HG02870 (cell line): Measurements from ENCODE around the gene SNAPC2.

ENCODE experiments used
- ATAC-seq: cut with Tn5 transposase; IDR thresholded peaks from one replicate; pipeline ENCODE4 v1.9.1; 2021; ENCODE audit warnings: mild to moderate bottlenecking, moderate library complexity; ENCODE audit not compliant: unreplicated experiment

The SNAPC2 gene, protein sequence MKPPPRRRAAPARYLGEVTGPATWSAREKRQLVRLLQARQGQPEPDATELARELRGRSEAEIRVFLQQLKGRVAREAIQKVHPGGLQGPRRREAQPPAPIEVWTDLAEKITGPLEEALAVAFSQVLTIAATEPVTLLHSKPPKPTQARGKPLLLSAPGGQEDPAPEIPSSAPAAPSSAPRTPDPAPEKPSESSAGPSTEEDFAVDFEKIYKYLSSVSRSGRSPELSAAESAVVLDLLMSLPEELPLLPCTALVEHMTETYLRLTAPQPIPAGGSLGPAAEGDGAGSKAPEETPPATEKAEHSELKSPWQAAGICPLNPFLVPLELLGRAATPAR

GRCh38 chr19:7919610-7920518 is at the start of gene SNAPC2:
Gene SNAPC2, plus strand, starts transcription at chr19:7920338. Its CDS starts 29 bp downstream, at chr19:7920367.
- peak; percentile 43 for ATAC-seq

DNA sequence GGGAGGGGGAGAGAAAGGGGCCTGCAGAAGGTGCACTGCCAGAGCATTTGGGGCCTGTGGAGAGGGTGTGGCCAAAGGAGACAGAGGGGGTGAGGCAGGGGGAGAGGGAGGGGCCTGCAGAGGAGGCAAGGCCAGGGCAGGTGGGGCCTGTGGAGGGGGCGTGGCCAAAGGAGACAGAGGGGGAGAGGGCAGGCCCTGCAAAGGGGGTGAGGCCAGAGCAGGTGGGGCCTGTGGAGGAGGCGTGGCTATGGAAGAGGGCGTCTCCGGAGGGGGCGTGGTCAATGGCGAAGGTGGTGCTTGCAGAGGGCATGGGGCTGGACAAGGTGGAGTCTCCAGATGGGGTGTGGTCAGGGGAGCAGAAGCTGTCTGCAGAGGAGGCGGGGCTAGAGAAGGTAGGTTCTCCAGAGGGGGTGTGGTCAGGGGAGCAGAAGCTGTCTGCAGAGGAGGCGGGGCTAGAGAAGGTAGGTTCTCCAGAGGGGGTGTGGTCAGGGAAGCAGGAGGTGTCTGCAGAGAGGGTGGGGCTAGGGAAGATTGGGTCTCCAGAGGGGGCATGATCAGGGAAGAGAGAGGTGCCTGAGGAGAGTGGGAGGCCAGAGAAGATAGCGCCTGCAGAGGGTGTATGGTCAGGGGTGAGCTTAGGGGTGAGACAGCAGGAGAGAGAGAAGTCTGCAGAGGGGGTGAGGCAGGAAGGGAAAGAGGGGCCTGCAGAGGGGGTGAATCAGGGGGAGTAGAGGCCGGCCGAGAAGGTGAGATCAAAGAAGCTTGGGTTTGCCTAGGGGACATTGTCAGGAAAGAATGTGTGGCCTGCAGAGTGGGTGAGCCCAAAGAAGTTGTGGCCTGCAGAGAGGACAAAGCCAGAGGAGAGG is 49.3 kb upstream of the SNAPC2 start:
- no peak for ATAC-seq

DNA sequence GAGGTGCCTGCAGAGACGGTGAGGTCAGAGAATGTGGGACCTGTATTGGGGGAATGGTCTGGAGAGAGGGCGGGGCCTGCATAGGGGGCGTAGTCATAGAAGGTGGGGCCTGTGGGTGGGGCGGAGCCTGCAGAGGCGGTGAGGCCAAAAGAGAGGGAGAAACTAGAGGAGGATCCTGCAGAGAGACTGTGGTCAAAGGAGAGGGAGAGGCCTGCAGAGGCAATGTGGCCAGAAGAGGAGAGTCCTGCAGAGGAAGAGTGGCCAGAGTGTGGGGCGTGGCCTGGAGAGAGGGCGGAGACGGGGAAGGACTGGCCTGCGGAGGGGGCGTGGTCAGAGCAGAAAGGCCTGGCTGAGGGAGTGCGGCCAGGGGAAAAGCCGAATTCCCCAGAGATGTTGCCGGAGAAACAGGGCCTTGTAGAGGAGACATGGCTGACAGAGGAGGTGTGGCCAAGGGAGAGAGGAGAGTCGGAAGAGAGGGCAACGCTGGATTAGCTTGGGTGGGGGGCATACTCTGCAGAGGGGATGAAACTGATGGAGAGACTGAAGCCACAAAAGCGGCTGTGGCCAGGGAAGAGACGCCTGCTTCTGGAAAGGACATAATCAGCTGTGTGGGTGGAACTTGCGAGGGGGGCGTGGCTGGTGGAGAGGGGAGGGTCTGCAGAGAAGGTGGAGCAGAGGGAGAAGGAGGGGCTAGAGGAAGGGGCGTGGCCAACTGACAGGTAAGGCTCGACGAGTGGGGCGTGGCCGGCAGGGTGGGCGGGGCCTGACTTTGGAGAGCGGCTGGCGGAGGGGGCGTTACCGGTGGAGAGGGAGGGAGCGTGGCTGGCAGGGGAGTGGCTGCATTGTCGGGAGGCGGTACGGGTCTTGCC is 48.5 kb upstream of the SNAPC2 start:
- ATAC-seq, result no peak

GRCh38 chr19:7872306-7873204 is 47.6 kb upstream of the SNAPC2 start:
- ATAC-seq, result no peak

GRCh38 chr19:7873304-7874075 is 46.6 kb upstream of the SNAPC2 start:
- ATAC-seq, result no peak

DNA sequence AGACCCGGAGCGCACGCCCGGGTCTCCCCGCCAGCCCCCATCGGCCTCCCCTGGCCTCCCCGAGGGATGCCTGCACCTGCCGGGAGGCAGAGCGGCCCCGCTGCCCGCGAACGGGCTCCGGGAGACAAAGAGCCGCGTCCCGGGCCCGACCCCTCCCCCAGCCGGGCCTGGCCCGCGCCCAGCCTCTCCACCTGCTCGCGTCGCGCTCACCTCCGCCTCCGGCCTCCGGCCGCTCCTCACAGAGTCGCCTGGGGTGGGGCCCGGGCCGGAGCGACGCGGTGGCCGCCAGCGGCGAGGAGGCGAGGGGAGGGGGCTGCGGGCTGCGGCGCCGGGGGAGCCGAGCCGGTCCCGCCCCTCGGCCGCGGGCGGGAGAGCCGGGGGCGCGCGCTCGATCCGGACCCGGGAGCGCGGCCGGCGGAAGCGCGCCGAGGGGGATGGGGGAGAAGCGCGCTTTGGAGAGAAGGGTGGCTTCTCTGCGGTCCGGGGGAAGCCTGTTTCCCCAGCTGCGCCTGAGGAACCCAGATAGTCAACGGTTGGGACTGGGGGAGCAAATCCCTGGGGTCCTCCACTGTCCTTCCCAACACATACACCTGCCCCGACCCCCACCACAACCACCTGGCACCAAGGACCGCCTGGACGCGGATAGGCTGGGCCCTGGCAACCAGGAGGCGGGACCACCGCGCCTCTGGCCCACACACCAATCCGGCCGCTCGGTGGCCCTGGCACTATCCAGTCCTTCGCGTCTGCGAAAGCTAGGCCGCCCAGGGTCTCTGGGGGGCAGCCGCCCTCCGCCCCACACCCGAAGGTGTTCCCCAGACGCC is 45.9 kb upstream of the SNAPC2 start, which contains the start of gene PRR36:
TSS of gene PRR36 (minus strand) at position 315 of the 821 bp plus-strand sequence. CDS start 701 bp downstream, outside the sequence.
- ATAC-seq, result no peak

DNA sequence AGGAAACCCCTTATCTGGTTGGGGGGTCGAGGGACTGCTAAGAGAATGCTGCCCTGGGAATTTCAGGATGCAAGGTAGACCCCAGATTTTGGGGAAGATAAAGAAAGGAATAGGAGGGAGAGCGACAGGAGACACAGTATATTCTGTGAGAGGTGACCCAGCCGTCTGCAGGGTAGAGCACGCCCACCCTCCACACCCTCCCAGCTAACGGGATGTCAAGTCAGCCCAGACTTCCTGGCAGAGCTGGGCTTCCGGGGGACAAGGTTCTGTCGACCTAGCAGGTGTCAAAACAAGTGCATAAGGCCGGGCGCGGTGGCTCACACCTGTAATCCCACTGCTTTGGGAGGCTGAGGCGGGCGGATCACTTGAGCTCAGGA is 45.3 kb upstream of the SNAPC2 start:
- ATAC-seq, result no peak

DNA sequence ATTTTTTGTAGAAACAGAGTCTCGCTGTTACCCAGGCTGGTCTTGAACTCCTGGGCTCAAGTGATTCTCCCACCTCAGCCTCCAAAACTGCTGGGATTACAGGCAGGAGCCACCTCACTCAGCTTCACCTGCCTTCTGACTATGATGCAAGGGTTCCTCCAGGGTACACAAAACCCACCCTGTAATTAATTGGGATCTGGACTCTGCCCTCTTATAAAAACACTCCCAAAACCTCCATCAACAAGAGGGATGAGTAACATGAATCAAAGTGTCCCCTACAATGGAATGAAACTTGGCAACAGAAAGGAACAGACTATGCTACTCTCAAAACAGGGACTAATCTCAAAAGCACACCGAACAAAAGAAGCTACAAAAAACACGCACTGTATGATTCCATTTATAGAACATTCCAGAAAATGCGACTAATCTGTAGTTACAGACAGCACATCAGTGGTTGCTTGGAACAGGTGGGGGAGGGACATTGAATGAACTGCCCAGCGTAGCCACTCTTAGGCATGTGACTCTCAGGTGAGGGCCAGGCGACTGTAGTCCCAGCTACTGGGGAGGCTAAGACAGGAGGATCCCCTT is 42.8 kb upstream of the SNAPC2 start:
- ATAC-seq, result no peak

GRCh38 chr19:7879111-7879807 is 40.9 kb upstream of the SNAPC2 start:
- no peak for ATAC-seq

GRCh38 chr19:7879836-7880235 is 40.3 kb upstream of the SNAPC2 start:
- no peak for ATAC-seq

- ATAC-seq, result no peak
Observed at GRCh38 chr19:7881910-7882309, 38.2 kb upstream of the SNAPC2 start.

GRCh38 chr19:7883105-7883504 is 37.0 kb upstream of the SNAPC2 start:
- ATAC-seq, result no peak

DNA sequence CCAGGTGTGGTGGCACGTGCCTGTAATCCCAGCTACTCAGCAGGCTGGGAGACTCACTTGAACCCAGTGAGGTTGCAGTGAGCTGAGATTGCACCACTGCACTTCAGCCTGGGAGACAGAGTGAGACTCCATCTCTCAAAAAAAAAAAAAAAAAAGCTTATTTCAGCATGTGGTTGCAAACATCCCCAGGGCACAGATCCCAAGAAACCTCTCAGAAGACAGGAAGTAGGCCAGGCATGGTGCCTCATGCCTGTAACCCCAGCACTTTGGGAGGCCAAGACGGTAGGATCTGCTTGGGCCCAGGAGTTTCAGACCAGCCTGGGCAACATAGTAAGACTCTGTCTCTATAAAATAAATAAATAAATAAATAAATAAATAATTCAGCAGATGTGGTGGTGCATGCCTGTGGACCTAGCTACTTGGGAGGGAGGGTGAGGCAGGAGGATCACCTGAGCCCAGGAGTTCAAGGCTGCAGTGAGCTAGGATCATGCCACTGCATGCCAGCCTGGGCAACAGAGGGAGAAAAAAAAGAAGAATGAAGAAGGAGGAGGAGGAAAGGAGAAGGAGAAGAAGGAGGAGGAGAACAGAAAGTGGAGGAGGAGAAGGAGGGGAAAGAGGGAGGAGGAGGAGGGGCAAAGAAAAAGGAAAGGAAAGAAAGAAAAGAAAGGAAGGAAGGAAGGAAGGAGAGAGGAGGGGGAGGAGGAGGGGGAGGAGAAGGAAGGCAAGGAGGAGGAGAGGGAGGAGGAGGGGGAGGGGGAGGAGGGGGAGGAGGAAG is 36.2 kb upstream of the SNAPC2 start:
- no peak for ATAC-seq

DNA sequence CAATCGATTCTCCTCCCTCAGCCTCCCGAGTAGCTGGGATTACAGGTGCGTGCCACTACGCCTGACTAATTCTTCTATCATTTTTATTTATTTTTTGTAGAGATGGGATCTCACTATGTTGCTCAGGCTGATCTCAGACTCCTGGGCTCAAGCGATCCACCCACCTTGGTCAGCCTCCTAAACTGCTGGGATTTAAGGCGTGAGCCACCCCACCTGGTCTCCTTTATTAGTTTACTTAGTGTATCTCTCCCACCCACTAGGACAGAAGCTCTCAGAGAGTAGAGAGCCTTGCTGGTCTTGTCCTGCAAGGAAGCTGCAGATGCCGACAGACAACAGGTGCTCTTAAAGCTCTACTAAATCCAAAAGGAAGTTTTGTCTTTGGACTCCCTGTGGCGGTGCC is 34.3 kb upstream of the SNAPC2 start:
- ATAC-seq, result no peak

DNA sequence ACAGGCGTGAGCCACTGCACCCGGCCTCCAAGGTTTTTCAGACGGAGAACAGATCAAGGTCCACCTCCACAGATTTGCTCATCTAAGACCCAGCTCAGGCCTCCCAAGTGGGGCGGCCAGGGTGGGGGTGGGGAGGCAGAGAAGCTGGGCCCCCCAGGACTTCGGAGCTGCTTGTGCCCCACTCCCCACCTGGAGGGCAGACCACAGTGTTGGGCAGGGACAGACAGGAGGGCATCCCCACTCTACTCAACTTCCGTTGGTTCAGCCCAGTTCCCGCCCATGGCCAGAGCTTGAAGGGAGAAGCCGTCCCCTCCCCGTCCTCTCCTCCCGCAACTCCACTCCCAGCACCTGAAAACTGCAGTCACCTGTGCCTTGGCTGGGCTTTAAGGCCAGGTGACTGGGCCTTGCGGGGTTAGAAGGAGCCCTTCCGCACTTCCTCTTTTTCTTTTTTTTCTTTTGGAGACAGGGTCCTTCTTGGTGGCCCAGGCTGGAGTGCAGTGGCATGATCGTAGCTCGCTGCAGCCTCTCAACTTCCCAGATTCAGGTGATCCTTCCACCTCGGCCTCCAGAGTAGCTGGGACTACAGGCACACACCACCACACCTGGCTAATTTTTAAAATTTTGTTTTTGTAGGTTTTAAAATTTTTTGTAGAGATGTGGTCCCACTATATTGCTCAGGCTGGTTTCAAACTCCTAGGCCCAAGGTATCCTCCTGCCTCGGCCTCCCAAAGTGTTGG is 32.6 kb upstream of the SNAPC2 start:
- ATAC-seq, result no peak
